ENCODE measurements around the gene DOCK11. TPM values are rescaled to one million over a fixed set of nuclear protein-coding genes. Genes with fewer than 3 reads are reported as not detected.

DOCK11 gene
- polyA plus RNA-seq, 1 of the 3 experiments (the other 2 are of a cell fraction) = 34.8 TPM

DNA sequence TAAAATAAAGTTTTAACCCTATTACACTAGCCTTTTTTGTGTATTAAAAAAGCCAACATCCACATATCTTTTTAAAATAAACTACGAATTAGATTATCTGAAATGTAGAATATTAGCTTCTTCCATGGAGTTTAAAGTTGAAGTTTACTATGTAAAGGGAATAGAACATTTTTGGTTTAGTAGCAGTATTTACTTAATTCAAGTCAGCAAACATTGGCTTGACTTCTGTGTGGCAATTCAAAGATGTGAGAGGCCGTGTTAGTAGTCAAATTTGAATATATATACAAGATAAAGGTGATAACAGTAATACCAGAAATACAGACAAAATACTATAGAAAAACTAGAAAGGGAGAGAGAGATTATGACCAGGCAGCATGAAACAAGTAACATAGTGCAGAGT is 116.7 kb downstream of the DOCK11 start (continued):
- TF ChIP-seq, protein P1, sequence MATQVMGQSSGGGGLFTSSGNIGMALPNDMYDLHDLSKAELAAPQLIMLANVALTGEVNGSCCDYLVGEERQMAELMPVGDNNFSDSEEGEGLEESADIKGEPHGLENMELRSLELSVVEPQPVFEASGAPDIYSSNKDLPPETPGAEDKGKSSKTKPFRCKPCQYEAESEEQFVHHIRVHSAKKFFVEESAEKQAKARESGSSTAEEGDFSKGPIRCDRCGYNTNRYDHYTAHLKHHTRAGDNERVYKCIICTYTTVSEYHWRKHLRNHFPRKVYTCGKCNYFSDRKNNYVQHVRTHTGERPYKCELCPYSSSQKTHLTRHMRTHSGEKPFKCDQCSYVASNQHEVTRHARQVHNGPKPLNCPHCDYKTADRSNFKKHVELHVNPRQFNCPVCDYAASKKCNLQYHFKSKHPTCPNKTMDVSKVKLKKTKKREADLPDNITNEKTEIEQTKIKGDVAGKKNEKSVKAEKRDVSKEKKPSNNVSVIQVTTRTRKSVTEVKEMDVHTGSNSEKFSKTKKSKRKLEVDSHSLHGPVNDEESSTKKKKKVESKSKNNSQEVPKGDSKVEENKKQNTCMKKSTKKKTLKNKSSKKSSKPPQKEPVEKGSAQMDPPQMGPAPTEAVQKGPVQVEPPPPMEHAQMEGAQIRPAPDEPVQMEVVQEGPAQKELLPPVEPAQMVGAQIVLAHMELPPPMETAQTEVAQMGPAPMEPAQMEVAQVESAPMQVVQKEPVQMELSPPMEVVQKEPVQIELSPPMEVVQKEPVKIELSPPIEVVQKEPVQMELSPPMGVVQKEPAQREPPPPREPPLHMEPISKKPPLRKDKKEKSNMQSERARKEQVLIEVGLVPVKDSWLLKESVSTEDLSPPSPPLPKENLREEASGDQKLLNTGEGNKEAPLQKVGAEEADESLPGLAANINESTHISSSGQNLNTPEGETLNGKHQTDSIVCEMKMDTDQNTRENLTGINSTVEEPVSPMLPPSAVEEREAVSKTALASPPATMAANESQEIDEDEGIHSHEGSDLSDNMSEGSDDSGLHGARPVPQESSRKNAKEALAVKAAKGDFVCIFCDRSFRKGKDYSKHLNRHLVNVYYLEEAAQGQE (IDR thresholded peaks at IDR 0.05; ENCODE audit: low read depth, low read length) = no peak
- TF ChIP-seq SMC3 (IDR thresholded peaks at IDR 0.05; ENCODE audit: low read depth, low read length) = no peak
- no peak for TF ChIP-seq TEAD4 (IDR thresholded peaks at IDR 0.05; ENCODE audit: borderline replicate concordance, insufficient read depth)
- no peak for TF ChIP-seq EZH2phosphoT487 (IDR thresholded peaks at IDR 0.05; ENCODE audit: borderline replicate concordance, low read depth)
- TF ChIP-seq, protein P2, sequence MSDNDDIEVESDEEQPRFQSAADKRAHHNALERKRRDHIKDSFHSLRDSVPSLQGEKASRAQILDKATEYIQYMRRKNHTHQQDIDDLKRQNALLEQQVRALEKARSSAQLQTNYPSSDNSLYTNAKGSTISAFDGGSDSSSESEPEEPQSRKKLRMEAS (IDR thresholded peaks at IDR 0.05; ENCODE audit: low read depth) = no peak
- no peak for TF ChIP-seq POLR2AphosphoS5 (IDR thresholded peaks at IDR 0.05; ENCODE audit: low read depth, low read length)
- no peak for TF ChIP-seq EP300 (IDR thresholded peaks at IDR 0.05; ENCODE audit: borderline replicate concordance in 1 of 2, low read depth in 1 of 2, low read length in 1 of 2)

DNA sequence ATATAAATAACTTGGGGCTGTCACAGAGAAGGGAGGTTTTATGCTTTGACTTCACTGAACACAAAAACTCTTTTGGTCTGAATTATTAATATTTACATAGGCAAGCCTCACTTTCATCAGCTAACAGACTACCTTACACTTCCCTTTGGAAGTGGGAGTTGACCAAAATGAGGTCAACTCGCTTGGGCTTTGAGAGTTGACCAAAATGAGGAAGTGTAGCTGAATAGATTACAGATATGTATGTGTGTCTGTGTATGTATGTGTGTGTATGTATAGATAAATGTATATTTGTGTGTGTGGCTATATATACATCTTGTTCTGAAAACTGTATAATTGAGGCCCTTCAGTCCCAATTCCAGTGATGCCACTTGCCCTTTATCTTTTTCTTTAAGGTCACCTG is 118.5 kb downstream of the DOCK11 start:
- POLR2A ChIA-PET = no interaction called here
- Histone ChIP-seq H3F3A (replicated peaks; ENCODE audit: insufficient read depth) (no peaks in the 10 kb centered on the region), H3K9me3 (no peaks in the 10 kb centered on the region), H3K4me2 (no peak overlapping the region), H3K27me3 (ENCODE audit: insufficient read depth) (no peaks in the 10 kb centered on the region), H3K79me2 (ENCODE audit: insufficient read depth) (no peaks in the 10 kb centered on the region), H3K4me1 (ENCODE audit: control insufficient read depth in 1 of 2, insufficient read depth in 2 of 2, low read depth in 1 of 2, low read length in 1 of 2) (no peaks in the 10 kb centered on the region), H2AFZ (ENCODE audit: low read depth) (no peak overlapping the region), H3K36me3 (replicated peaks in 1 of 2; ENCODE audit: control insufficient read depth in 1 of 2, insufficient read depth in 2 of 2, low read length in 1 of 2) (peaks cover 4 to 44% of the 10 kb centered on the region in 2 experiments), H3K9ac (no peak overlapping the region), H3K4me3 (ENCODE audit: low read depth in 2 of 2, low read length in 1 of 2) (no peak overlapping the region), H3K9me2 (no peaks in the 10 kb centered on the region), H4K20me1 (ENCODE audit: insufficient read depth) (no peaks in the 10 kb centered on the region), H3K27ac (ENCODE audit: low read depth in 2 of 2, low read length in 1 of 2) (no peak overlapping the region)
- 58% methylated on average over 1 of the region's 1 CpG for WGBS (ENCODE audit: low lambda C conversion rate)
- TF ChIP-seq ELF1 (IDR thresholded peaks at IDR 0.05) (no peak), USF1 (IDR thresholded peaks at IDR 0.05; ENCODE audit: borderline replicate concordance, low read depth) (no peak), SIN3A (IDR thresholded peaks at IDR 0.05; ENCODE audit: borderline replicate concordance, low read depth, low read length) (no peak)
- TF ChIP-seq, protein P1 (IDR thresholded peaks at IDR 0.05; ENCODE audit: low read depth, low read length) = no peak
- DNase-seq = no peak
- CTCF ChIA-PET = interaction anchor here (1.4 to 6.0 kb wide), 4 partner anchors 8 to 193 kb away, joined by 4 to 34 read pairs (median 7); no protein-coding TSS in a partner anchor
